ENCODE data around the gene SPATA3. TPM values are rescaled to one million over a fixed set of nuclear protein-coding genes. Genes with fewer than 3 reads are reported as not detected.
A peak's percentile ranks its signal among the peaks of the same experiment; 100 is the strongest.

SPATA3 gene
- total and polyA plus RNA-seq, 2 of the 13 experiments (the other 11 are each of a cell fraction or from before 2014, with no cell fraction given), result not detected

DNA sequence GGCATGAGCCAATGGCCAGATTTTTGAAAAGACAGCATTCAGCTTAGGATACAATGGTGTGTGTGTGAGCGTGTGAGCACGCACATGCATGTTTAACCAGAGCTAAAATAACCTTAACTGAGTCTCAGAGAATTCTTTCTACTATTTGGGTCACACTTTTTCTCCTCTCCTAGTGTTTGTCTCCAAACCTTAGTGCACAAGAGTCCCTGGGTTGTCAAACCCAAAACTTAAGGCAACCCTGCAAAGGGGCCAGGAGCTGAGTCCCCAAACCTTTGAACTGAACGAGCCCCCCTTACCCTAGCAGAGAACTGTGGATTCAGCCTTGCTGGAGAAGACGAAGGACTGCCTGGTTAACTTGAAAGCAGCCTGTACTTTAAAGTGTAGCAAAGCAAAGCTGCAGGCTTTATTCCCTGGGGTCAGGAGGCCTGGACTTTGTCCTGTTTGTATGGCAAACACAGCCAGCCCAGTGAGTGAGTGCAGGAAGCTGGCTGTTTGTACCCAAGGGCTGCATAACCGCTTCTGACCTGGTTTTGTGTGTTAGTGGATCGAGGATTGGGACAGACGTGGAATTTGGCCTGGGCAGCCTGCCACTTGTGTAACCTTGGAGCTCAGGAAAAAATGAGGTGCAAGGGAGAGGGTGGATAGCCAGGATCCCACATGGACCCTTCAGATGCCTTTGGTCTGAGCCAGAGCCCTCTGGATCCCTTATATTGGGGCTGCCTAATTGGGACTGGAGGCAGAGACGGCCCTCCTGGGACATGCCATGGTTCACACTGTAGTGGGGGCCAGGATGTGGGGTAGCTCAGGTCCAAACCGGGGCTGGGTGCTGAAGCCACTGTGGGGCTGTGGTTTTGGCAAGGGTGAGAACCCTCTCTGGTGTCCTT, 54.3 kb downstream of the SPATA3 start (continued):
- TF ChIP-seq, protein P1, sequence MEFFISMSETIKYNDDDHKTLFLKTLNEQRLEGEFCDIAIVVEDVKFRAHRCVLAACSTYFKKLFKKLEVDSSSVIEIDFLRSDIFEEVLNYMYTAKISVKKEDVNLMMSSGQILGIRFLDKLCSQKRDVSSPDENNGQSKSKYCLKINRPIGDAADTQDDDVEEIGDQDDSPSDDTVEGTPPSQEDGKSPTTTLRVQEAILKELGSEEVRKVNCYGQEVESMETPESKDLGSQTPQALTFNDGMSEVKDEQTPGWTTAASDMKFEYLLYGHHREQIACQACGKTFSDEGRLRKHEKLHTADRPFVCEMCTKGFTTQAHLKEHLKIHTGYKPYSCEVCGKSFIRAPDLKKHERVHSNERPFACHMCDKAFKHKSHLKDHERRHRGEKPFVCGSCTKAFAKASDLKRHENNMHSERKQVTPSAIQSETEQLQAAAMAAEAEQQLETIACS (CRISPR knock-in tag; IDR thresholded peaks at IDR 0.05), result peak; percentile 40
- peak; percentile 100 for TF ChIP-seq SALL1 (CRISPR knock-in tag; IDR thresholded peaks at IDR 0.05)
- TF ChIP-seq SP1 (IDR thresholded peaks at IDR 0.05), result no peak
- 0 out of 2 replicates have a peak, but pooled peaks have one; percentile 30 for TF ChIP-seq SP1 (CRISPR knock-in tag; IDR thresholded peaks at IDR 0.05)
- peak; percentile 93; the same call in 1 of the 2 replicates for TF ChIP-seq ZSCAN20 (CRISPR knock-in tag; IDR thresholded peaks at IDR 0.05; ENCODE audit: borderline replicate concordance)
- no peak; the same call in none of the 2 replicates for TF ChIP-seq ZNF564 (CRISPR knock-in tag; IDR thresholded peaks at IDR 0.05)
- TF ChIP-seq, protein P2, sequence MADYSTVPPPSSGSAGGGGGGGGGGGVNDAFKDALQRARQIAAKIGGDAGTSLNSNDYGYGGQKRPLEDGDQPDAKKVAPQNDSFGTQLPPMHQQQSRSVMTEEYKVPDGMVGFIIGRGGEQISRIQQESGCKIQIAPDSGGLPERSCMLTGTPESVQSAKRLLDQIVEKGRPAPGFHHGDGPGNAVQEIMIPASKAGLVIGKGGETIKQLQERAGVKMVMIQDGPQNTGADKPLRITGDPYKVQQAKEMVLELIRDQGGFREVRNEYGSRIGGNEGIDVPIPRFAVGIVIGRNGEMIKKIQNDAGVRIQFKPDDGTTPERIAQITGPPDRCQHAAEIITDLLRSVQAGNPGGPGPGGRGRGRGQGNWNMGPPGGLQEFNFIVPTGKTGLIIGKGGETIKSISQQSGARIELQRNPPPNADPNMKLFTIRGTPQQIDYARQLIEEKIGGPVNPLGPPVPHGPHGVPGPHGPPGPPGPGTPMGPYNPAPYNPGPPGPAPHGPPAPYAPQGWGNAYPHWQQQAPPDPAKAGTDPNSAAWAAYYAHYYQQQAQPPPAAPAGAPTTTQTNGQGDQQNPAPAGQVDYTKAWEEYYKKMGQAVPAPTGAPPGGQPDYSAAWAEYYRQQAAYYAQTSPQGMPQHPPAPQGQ (CRISPR knock-in tag; IDR thresholded peaks at IDR 0.05; ENCODE audit: borderline replicate concordance), result peak; percentile 93; the same call in 1 of the 2 replicates
- TF ChIP-seq ZNF160 (CRISPR knock-in tag; IDR thresholded peaks at IDR 0.05), result peak; percentile 92
- TF ChIP-seq, protein P3, sequence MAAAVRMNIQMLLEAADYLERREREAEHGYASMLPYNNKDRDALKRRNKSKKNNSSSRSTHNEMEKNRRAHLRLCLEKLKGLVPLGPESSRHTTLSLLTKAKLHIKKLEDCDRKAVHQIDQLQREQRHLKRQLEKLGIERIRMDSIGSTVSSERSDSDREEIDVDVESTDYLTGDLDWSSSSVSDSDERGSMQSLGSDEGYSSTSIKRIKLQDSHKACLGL (CRISPR knock-in tag; IDR thresholded peaks at IDR 0.05), result peak; percentile 64; the same call in 1 of the 2 replicates
- peak; percentile 32; the same call in 1 of the 2 replicates for TF ChIP-seq MYNN (CRISPR knock-in tag; IDR thresholded peaks at IDR 0.05; ENCODE audit: low read depth)
- no peak for TF ChIP-seq ZNF10 (CRISPR knock-in tag; IDR thresholded peaks at IDR 0.05; ENCODE audit: borderline replicate concordance, low read depth)
- peak; percentile 67; the same call in 1 of the 2 replicates for TF ChIP-seq MAZ (IDR thresholded peaks at IDR 0.05; ENCODE audit: borderline replicate concordance, low read depth, low read length)
- TF ChIP-seq MAZ (CRISPR knock-in tag; IDR thresholded peaks at IDR 0.05; ENCODE audit: low read depth), result peak; percentile 79; the same call in 1 of the 2 replicates
- TF ChIP-seq, protein P4, sequence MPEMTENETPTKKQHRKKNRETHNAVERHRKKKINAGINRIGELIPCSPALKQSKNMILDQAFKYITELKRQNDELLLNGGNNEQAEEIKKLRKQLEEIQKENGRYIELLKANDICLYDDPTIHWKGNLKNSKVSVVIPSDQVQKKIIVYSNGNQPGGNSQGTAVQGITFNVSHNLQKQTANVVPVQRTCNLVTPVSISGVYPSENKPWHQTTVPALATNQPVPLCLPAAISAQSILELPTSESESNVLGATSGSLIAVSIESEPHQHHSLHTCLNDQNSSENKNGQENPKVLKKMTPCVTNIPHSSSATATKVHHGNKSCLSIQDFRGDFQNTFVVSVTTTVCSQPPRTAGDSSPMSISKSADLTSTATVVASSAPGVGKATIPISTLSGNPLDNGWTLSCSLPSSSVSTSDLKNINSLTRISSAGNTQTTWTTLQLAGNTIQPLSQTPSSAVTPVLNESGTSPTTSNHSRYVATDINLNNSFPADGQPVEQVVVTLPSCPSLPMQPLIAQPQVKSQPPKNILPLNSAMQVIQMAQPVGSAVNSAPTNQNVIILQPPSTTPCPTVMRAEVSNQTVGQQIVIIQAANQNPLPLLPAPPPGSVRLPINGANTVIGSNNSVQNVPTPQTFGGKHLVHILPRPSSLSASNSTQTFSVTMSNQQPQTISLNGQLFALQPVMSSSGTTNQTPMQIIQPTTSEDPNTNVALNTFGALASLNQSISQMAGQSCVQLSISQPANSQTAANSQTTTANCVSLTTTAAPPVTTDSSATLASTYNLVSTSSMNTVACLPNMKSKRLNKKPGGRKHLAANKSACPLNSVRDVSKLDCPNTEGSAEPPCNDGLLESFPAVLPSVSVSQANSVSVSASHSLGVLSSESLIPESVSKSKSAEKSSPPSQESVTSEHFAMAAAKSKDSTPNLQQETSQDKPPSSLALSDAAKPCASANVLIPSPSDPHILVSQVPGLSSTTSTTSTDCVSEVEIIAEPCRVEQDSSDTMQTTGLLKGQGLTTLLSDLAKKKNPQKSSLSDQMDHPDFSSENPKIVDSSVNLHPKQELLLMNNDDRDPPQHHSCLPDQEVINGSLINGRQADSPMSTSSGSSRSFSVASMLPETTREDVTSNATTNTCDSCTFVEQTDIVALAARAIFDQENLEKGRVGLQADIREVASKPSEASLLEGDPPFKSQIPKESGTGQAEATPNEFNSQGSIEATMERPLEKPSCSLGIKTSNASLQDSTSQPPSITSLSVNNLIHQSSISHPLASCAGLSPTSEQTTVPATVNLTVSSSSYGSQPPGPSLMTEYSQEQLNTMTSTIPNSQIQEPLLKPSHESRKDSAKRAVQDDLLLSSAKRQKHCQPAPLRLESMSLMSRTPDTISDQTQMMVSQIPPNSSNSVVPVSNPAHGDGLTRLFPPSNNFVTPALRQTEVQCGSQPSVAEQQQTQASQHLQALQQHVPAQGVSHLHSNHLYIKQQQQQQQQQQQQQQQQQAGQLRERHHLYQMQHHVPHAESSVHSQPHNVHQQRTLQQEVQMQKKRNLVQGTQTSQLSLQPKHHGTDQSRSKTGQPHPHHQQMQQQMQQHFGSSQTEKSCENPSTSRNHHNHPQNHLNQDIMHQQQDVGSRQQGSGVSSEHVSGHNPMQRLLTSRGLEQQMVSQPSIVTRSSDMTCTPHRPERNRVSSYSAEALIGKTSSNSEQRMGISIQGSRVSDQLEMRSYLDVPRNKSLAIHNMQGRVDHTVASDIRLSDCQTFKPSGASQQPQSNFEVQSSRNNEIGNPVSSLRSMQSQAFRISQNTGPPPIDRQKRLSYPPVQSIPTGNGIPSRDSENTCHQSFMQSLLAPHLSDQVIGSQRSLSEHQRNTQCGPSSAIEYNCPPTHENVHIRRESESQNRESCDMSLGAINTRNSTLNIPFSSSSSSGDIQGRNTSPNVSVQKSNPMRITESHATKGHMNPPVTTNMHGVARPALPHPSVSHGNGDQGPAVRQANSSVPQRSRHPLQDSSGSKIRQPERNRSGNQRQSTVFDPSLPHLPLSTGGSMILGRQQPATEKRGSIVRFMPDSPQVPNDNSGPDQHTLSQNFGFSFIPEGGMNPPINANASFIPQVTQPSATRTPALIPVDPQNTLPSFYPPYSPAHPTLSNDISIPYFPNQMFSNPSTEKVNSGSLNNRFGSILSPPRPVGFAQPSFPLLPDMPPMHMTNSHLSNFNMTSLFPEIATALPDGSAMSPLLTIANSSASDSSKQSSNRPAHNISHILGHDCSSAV (CRISPR knock-in tag; IDR thresholded peaks at IDR 0.05; ENCODE audit: borderline replicate concordance), result peak; percentile 47; the same call in 1 of the 2 replicates
- TF ChIP-seq ZNF552 (CRISPR knock-in tag; IDR thresholded peaks at IDR 0.05; ENCODE audit: borderline replicate concordance), result peak; percentile 52; the same call in 1 of the 2 replicates
- TF ChIP-seq ARNT2 (CRISPR knock-in tag; IDR thresholded peaks at IDR 0.05; ENCODE audit: low read depth), result peak; percentile 96
